GM20000 (cell line): ENCODE measurements around the gene TXNDC5.

Experiments used
- DNase-seq: peaks from one replicate; pipeline ENCODE4 v3.0.0; 2012; ENCODE audit warnings: low spot score
- TF ChIP-seq, protein P1 (sequence below): IDR thresholded peaks from 2 replicates; pipeline ENCODE4 v1.5.1; 2012; ENCODE audit warnings: mild to moderate bottlenecking, control low read depth; ENCODE audit errors: extremely low read depth, missing control alignments

TXNDC5 gene

DNA sequence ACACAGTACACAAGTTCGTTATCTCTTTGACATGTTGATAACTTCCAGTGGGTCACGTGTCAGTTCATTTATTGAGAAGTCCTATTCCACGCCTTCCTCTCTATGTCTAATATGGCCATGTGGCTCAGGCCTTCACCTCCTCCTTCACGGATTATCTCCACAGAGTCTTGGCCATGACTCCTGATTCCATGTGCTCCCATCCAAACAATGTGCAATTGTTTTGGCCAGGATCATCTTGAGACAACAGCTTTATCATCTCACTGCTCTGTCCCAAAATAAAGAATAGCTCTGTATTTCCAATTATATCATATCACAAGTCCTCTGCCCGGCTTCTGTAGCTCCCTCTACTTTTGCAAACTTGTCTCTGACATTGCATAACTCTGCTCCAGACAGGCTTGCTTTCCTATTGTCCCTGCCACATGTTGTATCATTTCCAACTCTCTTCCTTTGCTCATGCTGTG lies 11.1 kb upstream of the TXNDC5 start:
- TF ChIP-seq, protein P1, sequence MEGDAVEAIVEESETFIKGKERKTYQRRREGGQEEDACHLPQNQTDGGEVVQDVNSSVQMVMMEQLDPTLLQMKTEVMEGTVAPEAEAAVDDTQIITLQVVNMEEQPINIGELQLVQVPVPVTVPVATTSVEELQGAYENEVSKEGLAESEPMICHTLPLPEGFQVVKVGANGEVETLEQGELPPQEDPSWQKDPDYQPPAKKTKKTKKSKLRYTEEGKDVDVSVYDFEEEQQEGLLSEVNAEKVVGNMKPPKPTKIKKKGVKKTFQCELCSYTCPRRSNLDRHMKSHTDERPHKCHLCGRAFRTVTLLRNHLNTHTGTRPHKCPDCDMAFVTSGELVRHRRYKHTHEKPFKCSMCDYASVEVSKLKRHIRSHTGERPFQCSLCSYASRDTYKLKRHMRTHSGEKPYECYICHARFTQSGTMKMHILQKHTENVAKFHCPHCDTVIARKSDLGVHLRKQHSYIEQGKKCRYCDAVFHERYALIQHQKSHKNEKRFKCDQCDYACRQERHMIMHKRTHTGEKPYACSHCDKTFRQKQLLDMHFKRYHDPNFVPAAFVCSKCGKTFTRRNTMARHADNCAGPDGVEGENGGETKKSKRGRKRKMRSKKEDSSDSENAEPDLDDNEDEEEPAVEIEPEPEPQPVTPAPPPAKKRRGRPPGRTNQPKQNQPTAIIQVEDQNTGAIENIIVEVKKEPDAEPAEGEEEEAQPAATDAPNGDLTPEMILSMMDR, result no peak
- DNase-seq, result no peak

DNA sequence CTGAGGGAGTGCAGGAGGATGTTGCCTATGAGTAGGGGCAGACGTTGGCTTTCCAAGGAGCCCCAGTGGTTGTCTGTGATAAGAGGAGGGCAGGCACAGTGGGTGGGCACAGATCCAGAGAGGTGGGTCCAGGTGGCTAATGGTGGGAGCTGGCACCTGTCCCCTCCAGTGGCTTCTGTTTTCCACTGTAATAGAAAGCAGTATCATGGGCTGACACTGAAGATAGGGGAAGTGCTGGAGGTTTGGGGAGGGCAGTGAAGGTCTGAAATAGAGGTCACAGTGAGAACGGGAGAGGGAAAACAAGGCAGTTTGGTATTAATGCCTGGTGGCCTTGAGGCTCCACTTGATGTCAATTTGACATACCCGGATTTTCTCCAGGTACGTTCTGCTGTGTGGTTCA lies 10.5 kb upstream of the TXNDC5 start:
- TF ChIP-seq, protein P1, result no peak
- no peak for DNase-seq

DNA sequence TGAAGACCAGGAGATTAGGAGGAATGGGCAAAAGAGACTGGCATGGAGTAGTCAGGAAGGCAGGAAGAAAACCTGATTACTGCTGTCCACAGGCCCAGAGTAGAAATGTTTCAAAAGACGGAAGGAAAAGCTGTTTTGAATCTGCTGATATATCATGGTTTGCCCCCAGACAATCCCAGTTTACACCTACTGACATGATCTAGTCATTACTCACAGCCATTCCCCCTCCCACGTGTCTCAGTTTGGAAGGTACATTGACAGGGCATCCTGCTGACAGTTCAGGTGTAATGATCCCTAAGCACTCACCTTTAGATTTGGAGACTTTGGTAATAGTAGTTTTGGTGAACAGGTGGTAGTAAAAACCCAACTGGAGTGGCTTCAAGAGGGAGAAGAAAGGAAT lies 9.8 kb upstream of the TXNDC5 start:
- TF ChIP-seq, protein P1, result no peak
- no peak for DNase-seq

DNA sequence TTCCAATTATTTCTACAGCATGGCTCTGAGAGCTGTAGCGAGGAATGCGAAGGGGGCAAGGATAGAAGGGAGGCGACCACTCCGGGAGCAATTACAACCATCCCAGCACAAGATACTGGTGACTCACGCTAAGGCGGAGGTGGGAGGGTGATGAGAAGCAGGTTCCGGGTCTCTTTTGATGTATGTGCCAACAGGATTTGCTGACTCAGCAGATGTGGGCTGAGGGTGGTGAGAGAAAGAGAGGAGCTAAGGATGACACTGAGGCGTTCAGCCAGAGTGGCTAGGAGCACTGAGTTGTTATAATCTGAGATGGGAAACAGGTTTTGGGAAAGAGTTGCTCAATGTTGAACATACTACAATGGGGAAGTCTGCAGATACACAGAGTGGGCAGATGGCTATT lies 9.3 kb upstream of the TXNDC5 start:
- TF ChIP-seq, protein P1, result no peak
- DNase-seq, result no peak

DNA sequence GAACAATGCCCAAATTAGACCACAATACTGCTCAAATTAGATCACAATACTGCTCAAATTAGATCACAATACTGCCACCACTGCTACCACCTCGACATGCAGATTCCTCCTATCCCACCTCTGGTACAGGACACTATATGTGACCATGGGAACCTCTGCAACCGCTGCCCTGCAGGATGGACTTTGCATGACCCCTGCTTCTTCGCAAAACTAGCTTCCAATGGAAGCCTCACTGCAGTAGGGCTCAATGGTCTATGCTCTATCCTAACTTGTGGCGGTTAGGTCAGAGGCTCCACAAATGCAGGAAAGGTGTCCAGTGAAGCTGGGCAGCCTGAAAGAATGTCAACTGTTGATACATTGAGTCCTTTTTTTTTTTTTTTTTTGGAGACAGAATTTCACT lies 7.8 kb upstream of the TXNDC5 start:
- TF ChIP-seq, protein P1, result no peak
- no peak for DNase-seq

DNA sequence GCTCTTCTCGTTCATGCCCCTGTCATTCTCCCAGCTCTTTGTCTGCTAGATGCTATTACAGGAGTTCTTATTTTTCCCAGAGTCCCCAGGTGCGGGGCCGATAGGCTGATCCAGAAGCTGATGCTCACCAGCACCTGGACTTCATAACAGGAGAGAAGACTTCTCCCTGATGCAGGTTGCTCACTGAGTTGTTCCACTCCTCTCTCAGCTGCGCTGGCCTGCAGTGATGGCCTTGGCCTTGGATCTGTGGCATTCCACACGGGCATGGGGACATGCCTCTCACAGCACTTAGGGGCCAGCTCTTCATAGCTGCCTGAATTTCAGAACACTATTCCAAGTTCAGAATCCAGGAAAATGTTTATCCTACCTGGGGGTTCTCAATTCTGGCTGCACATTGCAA lies 7.1 kb upstream of the TXNDC5 start:
- TF ChIP-seq, protein P1, result no peak
- DNase-seq, result no peak

DNA sequence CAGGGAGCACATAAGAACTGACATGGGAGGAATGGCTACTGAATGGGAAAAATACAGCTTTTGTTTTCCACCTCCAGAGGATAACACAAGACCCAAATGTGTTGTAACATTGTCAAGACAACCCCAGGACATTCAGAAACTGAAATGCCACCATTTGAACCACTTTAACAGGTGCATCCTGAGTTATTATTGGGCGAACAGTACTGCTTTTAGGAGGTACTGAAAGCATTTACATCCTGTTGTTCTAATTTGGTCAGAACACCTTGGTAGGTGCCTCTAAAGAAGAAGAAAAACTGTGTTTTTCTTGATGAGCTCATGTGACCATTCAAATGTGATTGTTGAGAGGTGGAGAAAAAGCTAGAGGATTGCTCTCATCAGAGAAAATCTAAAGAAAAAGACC lies 6.4 kb upstream of the TXNDC5 start:
- TF ChIP-seq, protein P1, result no peak

More for the DNA sequence above, 6.4 kb upstream of the TXNDC5 start:
- DNase-seq, result peak; percentile 54
